Adrenal gland (tissue), 12 donors: Measurements from ENCODE around the gene PLCB1. TPM values are rescaled to one million over a fixed set of nuclear protein-coding genes. Genes with fewer than 3 reads are reported as not detected.

Experiments
- DNase-seq, 7 donors: peaks; one replicate each; pipeline ENCODE4 v3.0.0-alpha.2; 2019 to 2020
- H3K27ac ChIP-seq, 5 donors: fragments of 200-600 bp; sonication (generic) in 4 of 5; 1 replicate in 3 of 5; 2 replicates in 2 of 5; pipeline versions ENCODE4 v1.5.1 to v1.8.0; 2016 to 2020; ENCODE audit warnings: mild to moderate bottlenecking in 1 of 5
- H3K27me3 ChIP-seq: fragments of 200-600 bp; 2 replicates; pipeline ENCODE4 v1.8.0; 2021
- H3K36me3 ChIP-seq, 2 donors: fragments of 200-600 bp; replicated peaks in 1 of 2; 1 replicate in 1 of 2; 2 replicates in 1 of 2; pipeline versions ENCODE4 v1.5.1 to v1.8.0; 2018 to 2022
- H3K4me1 ChIP-seq, 2 donors: fragments of 200-600 bp; replicated peaks in 1 of 2; 1 replicate in 1 of 2; 2 replicates in 1 of 2; pipeline versions ENCODE4 v1.5.1 to v1.8.0; 2018 to 2021
- H3K4me3 ChIP-seq, 4 donors: fragments of 200-600 bp; sonication (generic) in 3 of 4; one replicate each; pipeline ENCODE4 v1.5.1; 2016 to 2018
- H3K9me3 ChIP-seq, 3 donors: fragments of 200-600 bp; sonication (generic) in 1 of 3; replicated peaks in 1 of 3; 1 replicate in 2 of 3; 2 replicates in 1 of 3; pipeline versions ENCODE4 v1.5.1 to v1.8.0; 2016 to 2021
- POLR2A ChIP-seq, 2 donors: fragments of 450-650 bp; IDR thresholded peaks; one replicate each; pipeline ENCODE4 v1.6.1; 2017; ENCODE audit warnings: antibody characterized with exemption in 2 of 2, mild to moderate bottlenecking in 2 of 2, moderate library complexity in 1 of 2
- WGBS, 4 donors: extraction: QIAGEN DNeasy Blood & Tissue Kit in 2 of 4; methylation state at CpG; one replicate each; pipeline versions ENCODE4 v1.1.5 to v1.1.7; 2013 to 2017; 5-methylcytosine and 5-hydroxymethylcytosine counted together
- intact Hi-C, 2 donors: fragments of 100-400 bp; cut with DNase I; formaldehyde crosslinking; loops; one replicate each; pipeline versions ENCODE4 v1.14.1 to v1.15.0; 2022 to 2023
- polyA plus RNA-seq, 3 donors: library from polyadenylated mRNA; stranded (reverse); fragments of 200-250 nt in 2 of 3; fragments of 350-450 nt in 1 of 3; fragmentation: Illumina TruSeq in 1 of 3; extraction: RNeasy Lipid Tissue Mini Kit (QIAGEN cat#74804) in 1 of 3; gene quantifications; one replicate each; pipeline ENCODE4 v1.2.3, GENCODE V29; 2013 to 2014
- total RNA-seq, 9 donors: library from RNA; depleted of rRNA in 4 of 9; stranded (reverse); fragments of >200 nt in 4 of 9; fragments of 120-200 nt in 1 of 9; fragmentation: NEBNext Ultra II Directional in 1 of 9; extraction: Animal tissue kit (Norgen Biotek cat#: 25700) in 1 of 9; gene quantifications; one replicate each; pipeline versions ENCODE4 v1.1.0 to v1.2.4, GENCODE V29; 2013 to 2023
- TF ChIP-seq, protein P1 (sequence below), 6 experiments: fragments of 450-650 bp in 4 of 6; fragments of 200-600 bp in 2 of 6; sonication (generic) in 1 of 6; IDR thresholded peaks; 1 replicate in 5 of 6; 2 replicates in 1 of 6; pipeline versions ENCODE4 v1.5.1 to v1.8.0; 2016 to 2021; ENCODE audit warnings: antibody characterized with exemption in 6 of 6, mild to moderate bottlenecking in 2 of 6, moderate library complexity in 1 of 6
- donor health status: healthy with polysubstance abuse.
- donor health status: Bipolar disorder and iron deficiency.
- donor health status: DM: yes; HTN: yes; CAD: no.
- donor health status: DM: no; HTN: no; CAD: no.
- donor health status: DM: no; HTN: no; CAD: no.
- donor health status: DM: yes; HTN: yes; CAD: no.

PLCB1 gene
- total and polyA plus RNA-seq, 12 donors, result 7.7 to 56.6 (median 27.9) TPM

DNA sequence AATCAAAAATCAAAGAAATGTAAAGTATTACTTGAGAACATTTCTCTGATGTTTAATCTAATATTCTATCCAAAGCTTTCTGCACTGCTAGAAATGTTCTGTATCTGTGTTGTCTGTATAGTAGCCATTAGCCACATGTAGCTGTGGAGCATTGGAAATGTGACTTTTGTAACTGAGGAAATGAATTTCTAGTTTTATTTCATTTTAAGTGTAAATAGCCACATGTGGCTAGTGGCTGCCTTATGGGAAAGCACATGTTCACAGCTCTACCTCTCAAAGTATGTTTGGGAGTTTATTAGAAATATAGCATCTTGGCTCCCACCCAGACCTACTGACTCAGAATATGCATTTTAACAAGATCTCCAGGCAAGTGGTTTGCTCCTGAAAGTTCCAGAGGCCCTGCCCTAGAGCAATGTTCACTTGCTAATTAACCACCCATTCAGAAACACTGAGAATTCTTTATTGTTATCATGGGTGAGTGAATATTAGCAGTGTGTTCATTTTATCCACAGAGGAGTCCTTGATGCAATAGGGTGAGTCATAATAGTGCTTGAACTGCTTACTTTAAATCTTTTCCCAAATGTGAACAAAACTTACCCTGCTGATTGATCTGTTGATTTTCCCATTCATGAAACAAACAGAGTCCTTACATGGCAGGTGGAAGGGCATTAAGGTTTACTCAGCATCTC lies 282.7 kb downstream of the PLCB1 start:
- TF ChIP-seq, protein P1, sequence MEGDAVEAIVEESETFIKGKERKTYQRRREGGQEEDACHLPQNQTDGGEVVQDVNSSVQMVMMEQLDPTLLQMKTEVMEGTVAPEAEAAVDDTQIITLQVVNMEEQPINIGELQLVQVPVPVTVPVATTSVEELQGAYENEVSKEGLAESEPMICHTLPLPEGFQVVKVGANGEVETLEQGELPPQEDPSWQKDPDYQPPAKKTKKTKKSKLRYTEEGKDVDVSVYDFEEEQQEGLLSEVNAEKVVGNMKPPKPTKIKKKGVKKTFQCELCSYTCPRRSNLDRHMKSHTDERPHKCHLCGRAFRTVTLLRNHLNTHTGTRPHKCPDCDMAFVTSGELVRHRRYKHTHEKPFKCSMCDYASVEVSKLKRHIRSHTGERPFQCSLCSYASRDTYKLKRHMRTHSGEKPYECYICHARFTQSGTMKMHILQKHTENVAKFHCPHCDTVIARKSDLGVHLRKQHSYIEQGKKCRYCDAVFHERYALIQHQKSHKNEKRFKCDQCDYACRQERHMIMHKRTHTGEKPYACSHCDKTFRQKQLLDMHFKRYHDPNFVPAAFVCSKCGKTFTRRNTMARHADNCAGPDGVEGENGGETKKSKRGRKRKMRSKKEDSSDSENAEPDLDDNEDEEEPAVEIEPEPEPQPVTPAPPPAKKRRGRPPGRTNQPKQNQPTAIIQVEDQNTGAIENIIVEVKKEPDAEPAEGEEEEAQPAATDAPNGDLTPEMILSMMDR (IDR thresholded peaks at IDR 0.05), result no peak
- no peak for TF ChIP-seq POLR2A (IDR thresholded peaks at IDR 0.05)
- Histone ChIP-seq H3K4me1 (peaks cover 6 to 13% of the 10 kb centered on the region in 2 donors), H3K36me3 (no peaks in the 10 kb centered on the region), H3K27ac (peak overlapping the region in 1 of 5 donors; percentile 46), H3K9me3 (no peaks in the 10 kb centered on the region), H3K27me3 (no peaks in the 10 kb centered on the region), H3K4me3 (no peak overlapping the region)
- intact Hi-C loops, result no loop called here
- DNase-seq, result no peak

DNA sequence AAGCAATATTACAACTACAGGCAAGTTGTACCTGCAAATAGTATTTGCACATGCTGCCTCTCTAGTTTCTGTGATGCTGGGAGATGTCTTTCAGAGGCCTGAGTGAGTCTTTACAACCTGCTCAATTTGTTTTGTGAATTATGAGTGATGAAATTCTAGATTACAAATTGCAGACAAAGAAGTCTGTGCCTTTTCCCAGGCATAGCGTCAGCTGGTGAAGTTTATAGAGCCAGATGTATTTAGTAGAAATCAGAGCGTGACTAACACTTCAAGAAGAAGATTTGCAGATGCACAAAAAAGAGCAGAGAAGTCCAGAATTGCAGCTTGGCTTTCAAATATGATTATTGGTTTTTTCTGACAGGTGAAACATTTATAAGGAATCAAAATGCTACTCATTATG lies 289.9 kb downstream of the PLCB1 start:
- no peak overlapping the region for H3K27ac ChIP-seq
- H3K27me3 ChIP-seq, result no peaks in the 10 kb centered on the region
- H3K36me3 ChIP-seq, result no peaks in the 10 kb centered on the region
- 81 to 88% (median 87%) methylated on average over 2 of the region's 2 CpGs for WGBS, 4 donors
- intact Hi-C loops, result no loop called here
- no peaks in the 10 kb centered on the region for H3K9me3 ChIP-seq
- no peak for DNase-seq
- H3K4me1 ChIP-seq, result peaks cover 20 to 23% of the 10 kb centered on the region in 2 donors
- H3K4me3 ChIP-seq, result no peak overlapping the region
- TF ChIP-seq POLR2A (IDR thresholded peaks at IDR 0.05), result no peak
- TF ChIP-seq, protein P1 (IDR thresholded peaks at IDR 0.05), result no peak

DNA sequence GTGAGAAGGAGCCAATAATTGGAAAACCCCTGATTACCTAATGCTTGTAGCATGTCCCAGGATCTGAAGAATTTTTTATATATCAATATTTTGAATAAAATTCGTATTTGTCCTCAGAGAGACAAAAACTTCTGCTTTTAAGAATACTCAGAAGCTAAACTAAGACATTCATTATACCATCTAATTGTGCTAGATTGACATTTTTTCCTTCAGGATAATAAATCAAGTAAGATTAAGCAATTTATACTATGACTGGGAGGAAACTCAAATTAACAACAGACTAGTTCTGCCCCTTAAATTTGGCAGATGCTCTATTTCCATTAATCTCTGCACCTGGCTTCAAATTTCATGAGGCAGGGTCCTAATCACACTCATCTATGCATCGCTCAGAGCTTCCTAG lies 291.4 kb downstream of the PLCB1 start:
- Histone ChIP-seq H3K27ac (peak overlapping the region in 1 of 5 donors; percentile 13), H3K4me1 (peaks cover 20 to 28% of the 10 kb centered on the region in 2 donors), H3K27me3 (no peaks in the 10 kb centered on the region), H3K9me3 (no peaks in the 10 kb centered on the region), H3K36me3 (no peaks in the 10 kb centered on the region), H3K4me3 (no peak overlapping the region)
- intact Hi-C loops, result no loop called here
- TF ChIP-seq, protein P1 (IDR thresholded peaks at IDR 0.05), result no peak
- TF ChIP-seq POLR2A (IDR thresholded peaks at IDR 0.05), result no peak
- 83 to 96% (median 88%) methylated on average over 2 of the region's 2 CpGs for WGBS, 4 donors
- no peak for DNase-seq

GRCh38 chr20:8424010-8424409 lies 291.9 kb downstream of the PLCB1 start:
- no peaks in the 10 kb centered on the region for H3K36me3 ChIP-seq
- peak in 5 of 7 donors; percentile 34 to 65 (median 49) for DNase-seq
- H3K27ac ChIP-seq, result peak overlapping the region in 3 of 5 donors; percentile 7 to 19 (median 13)
- intact Hi-C loops, result no loop called here
- no peak for TF ChIP-seq POLR2A (IDR thresholded peaks at IDR 0.05)
- TF ChIP-seq, protein P1 (IDR thresholded peaks at IDR 0.05), result no peak
- 45 to 60% (median 52%) methylated on average over 2 of the region's 2 CpGs for WGBS, 4 donors
- no peaks in the 10 kb centered on the region for H3K27me3 ChIP-seq
- H3K4me3 ChIP-seq, result no peak overlapping the region
- H3K4me1 ChIP-seq, result peaks cover 20 to 28% of the 10 kb centered on the region in 2 donors
- H3K9me3 ChIP-seq, result no peaks in the 10 kb centered on the region
